GM21717 (cell line): ENCODE data around the gene TNFAIP8L1.
"Not testable (repeated sequence)": the region's sequence is repeated elsewhere in the genome, so short reads cannot be mapped to it uniquely, and the experiment has no call there.

ENCODE experiments used
- ATAC-seq: cut with Tn5 transposase; IDR thresholded peaks from one replicate; pipeline ENCODE4 v1.9.1; 2021; ENCODE audit warnings: mild to moderate bottlenecking, moderate library complexity; ENCODE audit not compliant: unreplicated experiment

The TNFAIP8L1 gene

DNA sequence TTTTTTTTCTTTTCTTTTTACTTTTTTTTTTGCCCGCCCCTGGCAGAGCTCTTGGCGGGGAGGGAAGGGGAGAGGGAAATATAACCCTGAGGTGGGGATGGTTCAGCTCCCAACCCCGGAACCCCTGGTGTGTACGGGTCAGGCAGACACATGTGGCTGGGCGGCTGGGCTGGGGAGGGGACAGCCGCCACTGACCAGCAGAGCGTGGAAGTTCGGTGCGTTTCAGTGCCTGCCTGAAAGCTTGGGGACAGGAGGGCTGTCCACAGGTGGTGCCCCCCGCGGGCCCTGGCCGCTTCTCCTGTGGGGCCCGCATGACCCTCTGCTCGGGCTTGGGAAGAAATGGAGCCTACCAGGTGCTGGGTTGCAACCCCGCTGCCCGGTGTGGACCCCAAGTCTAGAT lies 36.0 kb downstream of the TNFAIP8L1 start:
- ATAC-seq, result no peak

DNA sequence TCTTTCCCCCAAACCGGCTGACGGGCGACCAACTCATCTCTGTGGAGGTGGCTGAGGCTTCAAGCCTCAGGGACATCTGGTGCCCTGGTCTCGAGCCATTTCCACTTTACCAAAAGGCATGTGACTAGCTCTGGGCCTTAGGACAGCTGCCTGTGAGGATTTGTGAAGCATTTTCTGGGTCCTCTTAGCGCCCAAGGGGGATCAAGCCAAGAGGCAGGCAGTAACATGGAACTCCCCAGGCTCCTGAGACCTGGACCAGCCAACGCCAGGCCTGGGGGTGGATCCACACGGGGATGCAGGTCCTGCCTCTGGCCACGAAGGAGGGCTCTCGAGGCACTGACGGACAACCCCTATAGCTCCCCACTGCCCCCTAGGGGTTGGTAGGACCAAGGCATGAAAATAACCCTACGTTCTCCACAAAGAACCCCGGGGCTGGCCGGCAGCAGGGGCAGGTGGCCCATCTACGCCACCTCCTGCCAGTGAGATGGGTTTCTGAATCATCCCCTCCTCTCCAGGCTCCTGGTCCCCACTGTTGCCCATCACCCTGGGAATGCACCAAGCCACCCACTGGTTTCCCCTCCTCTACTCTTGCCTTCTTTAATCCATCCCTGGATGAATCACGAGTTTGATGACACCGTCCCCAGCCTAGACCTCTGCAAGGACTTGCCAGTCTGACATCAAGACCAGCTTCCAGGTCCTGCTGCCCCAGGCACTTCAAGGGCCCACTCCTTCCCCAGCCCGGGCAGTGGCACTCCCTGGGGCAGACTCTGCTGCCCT lies 37.8 kb downstream of the TNFAIP8L1 start:
- ATAC-seq, result no peak

- ATAC-seq, result no peak
Observed at GRCh38 chr19:4678881-4679790, 39.8 kb downstream of the TNFAIP8L1 start.

DNA sequence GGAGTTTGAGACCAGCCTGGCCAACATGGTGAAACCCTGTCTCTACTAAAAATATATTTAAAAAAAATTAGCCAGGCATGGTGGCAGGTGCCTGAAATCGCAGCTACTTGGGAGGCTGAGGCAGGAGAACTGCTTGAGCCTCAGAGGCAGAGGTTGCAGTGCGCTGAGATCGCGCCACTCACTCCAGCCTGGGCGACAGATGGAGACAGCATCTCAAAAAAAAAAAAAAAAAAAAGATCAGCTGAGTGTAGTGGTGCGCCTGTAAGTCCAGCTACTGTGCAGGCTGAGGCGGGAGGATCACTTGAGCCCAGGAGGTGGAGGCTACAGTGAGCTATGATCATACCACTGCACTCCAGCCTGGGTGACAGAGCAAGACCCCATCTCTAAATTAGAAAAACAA lies 40.7 kb downstream of the TNFAIP8L1 start:
- ATAC-seq, result not testable (repeated sequence)

DNA sequence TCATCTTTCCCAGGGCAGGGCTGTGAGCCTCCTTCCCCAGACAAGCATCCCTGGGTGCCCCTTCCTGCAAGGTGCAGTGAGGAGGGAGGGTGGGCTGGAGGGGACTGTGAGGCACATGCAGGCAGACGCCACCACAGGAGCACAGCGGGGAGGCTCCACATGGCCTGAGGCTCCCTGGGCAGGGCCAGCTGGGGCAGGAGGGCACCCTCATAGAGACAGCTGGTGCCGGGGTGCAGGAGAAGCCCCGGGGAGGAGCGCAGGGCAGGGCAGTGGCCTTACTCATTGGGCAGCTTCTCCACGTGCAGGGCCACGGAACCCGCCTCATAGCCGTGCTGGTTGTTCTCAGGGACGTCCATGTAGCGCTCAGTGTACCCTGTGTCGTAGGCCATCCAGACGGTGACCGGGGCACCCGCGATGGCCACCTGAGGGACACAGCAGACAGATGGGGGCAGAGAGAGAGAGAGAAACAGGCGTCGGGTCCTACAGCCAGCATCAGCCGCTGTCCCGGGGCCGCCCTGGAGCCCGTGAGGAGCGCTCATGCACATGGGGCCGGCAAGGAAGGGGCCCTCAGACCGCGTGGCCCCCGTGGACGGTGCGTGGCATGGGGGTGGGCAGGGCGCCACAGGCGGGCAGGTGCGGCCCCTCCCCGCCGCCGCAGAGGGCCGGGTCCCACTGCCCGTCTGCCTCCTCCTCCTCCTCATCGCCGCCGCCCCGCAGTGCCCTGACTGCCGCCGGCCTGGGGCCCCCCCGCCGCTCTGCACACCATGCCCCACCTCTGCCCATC lies 43.3 kb downstream of the TNFAIP8L1 start:
- no peak for ATAC-seq

DNA sequence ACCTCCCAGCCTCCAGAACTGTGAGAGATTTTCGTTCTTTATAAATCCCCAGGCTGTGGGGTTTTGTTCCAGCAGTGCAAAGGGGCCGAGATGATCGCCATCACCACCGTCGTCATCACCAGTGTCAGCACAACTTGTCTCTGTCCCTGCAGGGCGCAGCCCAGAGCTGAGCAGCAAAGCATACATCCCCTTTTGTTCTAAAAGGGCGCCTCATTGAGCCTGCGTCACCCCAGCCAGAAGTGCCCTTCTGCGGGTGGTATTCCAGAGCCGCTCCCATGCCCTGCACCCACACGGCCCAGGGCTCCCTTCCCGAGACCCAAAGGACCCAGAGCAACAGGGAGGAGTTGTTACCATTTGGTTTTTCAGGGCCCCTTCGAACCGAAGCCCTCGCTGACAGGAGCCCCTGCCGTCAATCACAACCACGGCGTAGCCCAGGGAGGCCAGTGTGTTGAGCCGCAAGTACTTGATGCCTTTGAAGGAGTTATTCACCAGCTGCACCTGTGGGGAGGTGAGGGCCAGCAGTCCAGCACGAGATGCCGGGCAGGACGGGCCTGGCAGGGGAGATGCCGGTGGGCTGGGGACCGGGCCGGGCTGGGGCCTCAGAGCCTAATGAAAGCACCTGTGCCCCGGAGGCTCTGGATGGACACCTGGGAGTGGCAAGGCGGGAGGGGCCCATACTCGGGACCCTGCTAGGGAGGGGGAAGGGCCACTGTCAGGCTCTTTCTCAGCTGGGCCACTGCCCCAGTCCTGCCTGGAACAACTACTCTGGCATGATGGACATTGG lies 45.2 kb downstream of the TNFAIP8L1 start:
- no peak for ATAC-seq

- ATAC-seq, result no peak
Observed at GRCh38 chr19:4686700-4687099, 47.4 kb downstream of the TNFAIP8L1 start.

DNA sequence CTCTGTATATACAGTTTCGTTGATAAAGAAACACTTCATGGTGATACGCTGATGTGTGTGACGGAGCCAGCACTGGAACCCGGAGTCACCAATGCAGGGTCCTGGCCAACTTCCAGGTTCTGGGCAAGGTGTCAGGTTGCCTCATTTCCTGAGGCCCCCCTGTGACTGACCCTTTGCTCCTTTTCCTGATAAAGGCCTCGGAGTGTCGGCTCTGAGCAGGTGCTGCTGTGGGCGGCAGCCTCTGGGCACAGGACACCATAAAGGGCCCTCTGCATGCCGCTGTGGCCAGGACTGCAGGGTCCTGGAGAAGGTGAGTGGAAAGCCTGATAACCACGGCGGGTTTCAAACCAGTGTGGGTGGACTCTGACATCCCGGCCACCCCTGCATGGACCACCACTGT lies 48.1 kb downstream of the TNFAIP8L1 start:
- no peak for ATAC-seq

- no peak for ATAC-seq
Observed at GRCh38 chr19:4688587-4688986, 49.3 kb downstream of the TNFAIP8L1 start.

GRCh38 chr19:4689403-4689802 lies 50.1 kb downstream of the TNFAIP8L1 start:
- no peak for ATAC-seq

- ATAC-seq, result no peak
Observed at GRCh38 chr19:4690361-4690760, 51.0 kb downstream of the TNFAIP8L1 start.

DNA sequence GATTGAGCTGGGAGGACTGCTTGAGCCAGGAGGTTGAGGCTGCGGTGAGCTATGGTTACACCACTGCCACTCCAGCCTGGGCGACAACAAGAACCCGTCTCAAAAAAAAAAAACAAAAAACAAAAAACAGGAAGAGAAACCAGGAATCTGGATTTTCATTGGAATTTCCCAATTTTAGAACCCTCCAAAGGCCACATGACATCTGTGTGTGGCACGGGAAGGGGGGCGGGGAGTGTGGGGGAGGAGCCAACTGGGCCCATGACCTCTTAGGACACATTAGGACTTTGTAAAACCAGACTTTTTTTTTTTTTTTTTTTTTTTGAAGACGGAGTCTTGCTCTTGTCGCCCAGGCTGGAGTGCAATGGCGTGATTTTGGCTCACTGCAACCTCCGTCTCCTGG lies 52.1 kb downstream of the TNFAIP8L1 start:
- ATAC-seq, result no peak

GRCh38 chr19:4692251-4693077 lies 53.1 kb downstream of the TNFAIP8L1 start:
- ATAC-seq, result no peak

- ATAC-seq, result no peak
Observed at GRCh38 chr19:4693078-4693350, 53.7 kb downstream of the TNFAIP8L1 start.

DNA sequence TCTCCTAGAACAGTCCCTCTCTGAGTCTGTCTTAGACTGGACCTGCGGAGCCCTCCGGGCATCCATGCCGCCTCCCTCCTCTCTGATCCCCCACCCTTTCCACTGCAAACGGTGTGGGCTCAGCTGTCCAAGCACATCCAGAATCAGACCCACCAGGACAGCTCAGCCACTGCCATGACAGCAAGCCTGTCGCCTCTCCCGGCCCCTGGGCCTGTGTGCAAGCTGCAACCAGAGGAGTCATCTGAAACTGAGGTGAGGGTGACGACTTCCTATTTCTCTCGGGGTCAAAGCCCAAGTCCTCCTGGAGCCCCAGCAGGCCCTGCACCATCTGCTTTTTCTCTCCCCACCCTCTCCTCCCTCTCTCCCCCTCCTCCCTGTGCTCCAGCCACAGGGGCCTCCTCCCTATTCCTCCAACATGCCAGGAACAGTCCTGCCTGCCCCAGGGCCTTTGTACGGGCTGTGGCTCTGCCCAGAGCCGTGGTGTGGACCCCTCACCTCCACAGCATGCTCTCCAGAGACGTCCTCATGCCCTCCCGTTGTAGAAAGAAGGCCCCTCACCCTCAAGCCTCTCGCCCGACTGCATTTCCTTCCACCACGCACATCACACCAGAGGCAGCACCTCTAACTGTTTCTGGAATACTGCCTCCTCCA lies 54.3 kb downstream of the TNFAIP8L1 start:
- no peak for ATAC-seq

DNA sequence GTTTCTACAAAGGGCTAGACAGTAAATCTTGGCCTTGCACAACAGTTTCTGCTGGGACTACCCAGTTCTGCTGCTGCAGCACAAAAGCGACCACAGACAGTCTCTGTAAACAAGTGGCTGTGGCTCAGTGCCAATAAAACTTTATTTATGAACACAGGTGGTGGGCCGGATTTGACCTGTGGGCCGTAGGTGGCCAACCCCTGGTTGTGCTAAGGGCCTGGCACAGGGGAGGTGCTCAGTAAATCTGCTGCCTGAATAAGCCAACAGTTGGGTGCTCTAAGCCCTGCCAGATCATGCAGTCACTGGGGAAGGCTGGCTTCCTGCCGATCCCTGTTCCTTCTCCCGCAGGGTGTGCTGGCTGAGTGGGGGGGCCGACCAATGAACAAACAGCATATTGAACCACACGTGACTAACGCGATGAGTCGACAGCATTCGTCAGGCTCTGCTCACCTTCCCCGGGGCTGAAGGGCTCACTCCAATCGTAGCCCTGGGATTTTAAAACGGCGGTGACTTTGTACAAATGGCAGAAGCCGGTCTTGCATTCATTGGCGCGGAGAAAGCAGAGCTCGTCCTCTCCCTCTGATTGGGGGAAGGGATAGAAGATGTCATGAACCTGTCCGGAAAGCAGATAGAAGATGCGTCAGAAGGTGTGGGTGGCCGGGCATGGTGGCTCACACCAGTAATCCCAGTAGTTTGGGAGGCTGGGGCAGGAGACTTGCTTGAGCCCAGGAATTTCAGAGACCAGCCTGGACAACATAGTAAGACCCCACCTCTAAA lies 55.1 kb downstream of the TNFAIP8L1 start:
- no peak for ATAC-seq

DNA sequence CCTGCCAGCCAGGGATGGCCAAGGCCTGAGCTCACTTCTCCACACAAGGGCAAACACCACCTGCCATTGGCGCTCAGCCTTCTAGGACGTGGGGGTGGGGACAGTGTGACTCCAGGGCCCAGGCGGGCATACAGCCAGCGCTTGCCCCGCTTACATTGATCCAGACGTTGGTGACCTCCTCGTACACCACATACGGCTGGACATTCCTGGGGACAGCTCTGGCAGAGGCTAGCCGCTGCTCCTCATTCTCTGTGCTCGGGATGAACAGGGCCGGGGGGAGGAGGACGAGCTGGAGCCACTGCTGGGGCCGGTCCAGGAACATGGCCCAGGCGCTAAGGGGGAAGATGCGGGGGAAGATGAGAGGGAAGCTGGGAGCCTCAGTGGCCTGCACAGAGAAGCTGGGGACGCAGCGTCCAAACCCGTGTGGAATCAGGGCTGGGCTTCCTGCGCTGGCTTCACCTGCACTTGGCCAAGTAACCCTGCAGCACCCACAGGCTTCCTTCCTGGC lies 56.0 kb downstream of the TNFAIP8L1 start:
- no peak for ATAC-seq

DNA sequence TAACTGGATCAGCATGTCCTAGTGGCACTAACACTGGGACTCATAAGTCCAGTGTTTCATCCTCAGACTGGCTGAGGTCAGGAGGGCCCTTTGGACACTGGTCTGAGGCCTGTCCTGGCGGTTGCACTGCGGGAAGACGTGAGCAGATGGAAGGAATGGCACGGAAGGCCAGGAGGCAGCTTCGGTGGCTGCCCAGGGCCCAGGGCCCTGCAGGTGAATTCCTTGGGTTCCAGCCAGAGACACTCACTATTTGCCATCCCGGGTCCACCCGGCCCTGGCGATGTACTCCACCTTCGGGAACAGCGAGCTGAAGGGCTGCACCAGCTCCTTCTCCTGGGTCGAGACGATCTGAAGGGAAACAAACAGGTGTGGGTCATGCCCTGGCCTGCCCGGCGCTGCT lies 58.0 kb downstream of the TNFAIP8L1 start:
- ATAC-seq, result no peak
